ENCODE measurements around the gene TTC22. TPM values are rescaled to one million over a fixed set of nuclear protein-coding genes. Genes with fewer than 3 reads are reported as not detected.

Gene TTC22
- total and polyA plus RNA-seq, 2 donors from 2014 or later: 9.6 to 16.5 TPM

- Histone ChIP-seq H3K9me3 (ENCODE audit: control insufficient read depth in 2 of 3, insufficient read depth in 1 of 3, low read length in 3 of 3) (no peaks in the 10 kb centered on the region), H3K27me3 (ENCODE audit: control insufficient read depth, insufficient read depth, low read length) (no peaks in the 10 kb centered on the region), H3K27ac (ENCODE audit: low read depth in 2 of 2, low read length in 2 of 2) (no peak overlapping the region), H3K36me3 (ENCODE audit: control insufficient read depth in 2 of 3, insufficient read depth in 3 of 3, low read length in 3 of 3) (no peaks in the 10 kb centered on the region), H3K4me3 (ENCODE audit: low read length in 3 of 3) (no peak overlapping the region), H3K9ac (ENCODE audit: low read length in 3 of 3) (no peak overlapping the region), H3K4me1 (ENCODE audit: control insufficient read depth in 2 of 3, insufficient read depth in 2 of 3, low read depth in 1 of 3, low read length in 3 of 3) (no peaks in the 10 kb centered on the region)
- no peak for FAIRE-seq
- TF ChIP-seq CTCF (IDR thresholded peaks at IDR 0.05; ENCODE audit: borderline replicate concordance, extremely low read depth, insufficient read depth): no peak
- intact Hi-C loops (cut with DNase I): no loop called here
- DNase-seq: no peak
Measured at GRCh38 chr1:54838565-54839180, 37.5 kb upstream of the TTC22 start.

- no peak for TF ChIP-seq CTCF (IDR thresholded peaks at IDR 0.05; ENCODE audit: borderline replicate concordance, extremely low read depth, insufficient read depth)
- intact Hi-C loops (cut with DNase I): no loop called here
- no peak for FAIRE-seq
- no peak overlapping the region for H3K4me3 ChIP-seq (ENCODE audit: low read length in 3 of 3)
- no peaks in the 10 kb centered on the region for H3K9me3 ChIP-seq (ENCODE audit: control insufficient read depth in 2 of 3, insufficient read depth in 1 of 3, low read length in 3 of 3)
- no peaks in the 10 kb centered on the region for H3K4me1 ChIP-seq (ENCODE audit: control insufficient read depth in 2 of 3, insufficient read depth in 2 of 3, low read depth in 1 of 3, low read length in 3 of 3)
- no peak overlapping the region for H3K9ac ChIP-seq (ENCODE audit: low read length in 3 of 3)
- H3K36me3 ChIP-seq (ENCODE audit: control insufficient read depth in 2 of 3, insufficient read depth in 3 of 3, low read length in 3 of 3): no peaks in the 10 kb centered on the region
- no peaks in the 10 kb centered on the region for H3K27me3 ChIP-seq (ENCODE audit: control insufficient read depth, insufficient read depth, low read length)
- H3K27ac ChIP-seq (ENCODE audit: low read depth in 2 of 2, low read length in 2 of 2): no peak overlapping the region
- DNase-seq: no peak
Measured at GRCh38 chr1:54837002-54837853, 36.1 kb upstream of the TTC22 start.

- Histone ChIP-seq H3K9ac (ENCODE audit: low read length in 3 of 3) (no peak overlapping the region), H3K9me3 (ENCODE audit: control insufficient read depth in 2 of 3, insufficient read depth in 1 of 3, low read length in 3 of 3) (no peaks in the 10 kb centered on the region), H3K36me3 (ENCODE audit: control insufficient read depth in 2 of 3, insufficient read depth in 3 of 3, low read length in 3 of 3) (no peaks in the 10 kb centered on the region), H3K27me3 (ENCODE audit: control insufficient read depth, insufficient read depth, low read length) (no peaks in the 10 kb centered on the region), H3K27ac (ENCODE audit: low read depth in 2 of 2, low read length in 2 of 2) (no peak overlapping the region), H3K4me1 (ENCODE audit: control insufficient read depth in 2 of 3, insufficient read depth in 2 of 3, low read depth in 1 of 3, low read length in 3 of 3) (no peaks in the 10 kb centered on the region), H3K4me3 (ENCODE audit: low read length in 3 of 3) (no peak overlapping the region)
- DNase-seq (no peak), FAIRE-seq (no peak)
- no peak for TF ChIP-seq CTCF (IDR thresholded peaks at IDR 0.05; ENCODE audit: borderline replicate concordance, extremely low read depth, insufficient read depth)
- intact Hi-C loops (cut with DNase I): no loop called here
Measured at GRCh38 chr1:54836594-54836993, 35.5 kb upstream of the TTC22 start.

Data from kidney (tissue), 14 donors.